Measurements from ENCODE around the gene ZC3H12D. TPM values are rescaled to one million over a fixed set of nuclear protein-coding genes. Genes with fewer than 3 reads are reported as not detected.

ZC3H12D gene
- total RNA-seq, 2 donors from 2014 or later = 0.47 to 1.6 TPM

GRCh38 chr6:149488815-149489214, 4.0 kb upstream of the ZC3H12D start:
- intact Hi-C loops (cut with DNase I) = no loop called here
- no peak for ATAC-seq
- DNase-seq = no peak

DNA sequence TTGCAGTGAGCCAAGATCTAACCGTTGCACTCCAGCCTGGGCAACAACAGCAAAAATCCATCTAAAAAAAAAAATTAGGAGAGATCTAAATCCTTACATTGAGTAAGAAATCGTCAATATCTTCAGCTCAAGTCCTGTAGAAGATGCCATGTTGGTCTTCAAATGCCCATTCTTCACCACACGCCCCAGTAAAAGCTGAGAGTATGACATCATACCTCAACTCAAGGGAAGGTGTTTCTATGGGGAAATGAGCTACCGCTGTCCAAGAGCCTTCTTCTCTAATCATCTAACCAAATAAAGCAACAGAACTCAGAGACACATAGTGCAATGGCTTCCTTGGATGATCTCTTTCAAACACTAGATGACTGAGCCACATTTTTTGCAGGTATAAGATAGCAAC, 2.5 kb upstream of the ZC3H12D start:
- no peak for ATAC-seq
- no peak for DNase-seq
- intact Hi-C loops (cut with DNase I) = no loop called here

GRCh38 chr6:149483849-149484655, 762 bp downstream of the ZC3H12D start:
- ATAC-seq = no peak
- intact Hi-C loops (cut with DNase I) = no loop called here
- DNase-seq = no peak

GRCh38 chr6:149483334-149483725, 1.5 kb downstream of the ZC3H12D start:
- intact Hi-C loops (cut with DNase I) = no loop called here
- ATAC-seq (peak in 1 of 2 donors; percentile 11), DNase-seq (no peak)

- DNase-seq (no peak), ATAC-seq (peak in 1 of 2 donors; percentile 40)
- intact Hi-C loops (cut with DNase I) = no loop called here
Observed at GRCh38 chr6:149482545-149483333, 2.1 kb downstream of the ZC3H12D start.

DNA sequence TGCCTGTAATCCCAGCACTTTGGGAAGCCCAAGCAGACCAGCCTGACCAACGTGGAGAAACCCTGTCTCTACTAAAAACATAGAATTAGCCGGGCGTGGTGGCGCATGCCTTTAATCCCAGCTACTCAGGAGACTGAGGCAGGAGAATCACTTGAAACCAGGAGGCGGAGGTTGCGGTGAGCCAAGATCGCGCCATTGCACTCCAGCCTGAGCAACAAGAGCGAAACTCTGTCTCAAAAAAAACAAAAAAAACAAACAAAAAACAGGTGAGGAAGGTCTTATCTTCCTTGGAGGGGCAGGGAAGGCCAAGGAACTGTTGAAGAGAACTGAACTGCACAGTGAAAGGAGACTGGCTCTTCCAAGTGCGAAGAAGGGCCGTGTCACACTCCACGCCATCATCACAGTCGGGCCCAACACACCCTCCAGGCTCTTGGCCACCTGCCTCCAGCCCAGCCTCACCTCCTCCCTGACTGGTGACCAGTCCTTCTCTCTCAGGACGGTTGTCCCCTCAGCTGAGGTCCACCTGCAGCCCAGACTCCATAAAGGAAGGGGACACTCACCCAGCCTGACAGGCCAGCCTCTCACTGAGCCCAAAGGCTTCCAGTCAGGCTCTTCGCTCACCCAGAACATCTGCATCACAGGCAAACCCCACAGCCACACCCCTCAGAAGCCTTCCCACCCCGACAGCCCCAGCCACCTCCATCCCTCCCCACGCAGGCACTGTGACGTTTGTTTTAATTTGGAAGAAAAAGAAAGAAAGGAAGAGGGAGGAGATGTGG, 4.1 kb downstream of the ZC3H12D start:
- ATAC-seq (no peak), DNase-seq (no peak)
- intact Hi-C loops (cut with DNase I) = no loop called here

DNA sequence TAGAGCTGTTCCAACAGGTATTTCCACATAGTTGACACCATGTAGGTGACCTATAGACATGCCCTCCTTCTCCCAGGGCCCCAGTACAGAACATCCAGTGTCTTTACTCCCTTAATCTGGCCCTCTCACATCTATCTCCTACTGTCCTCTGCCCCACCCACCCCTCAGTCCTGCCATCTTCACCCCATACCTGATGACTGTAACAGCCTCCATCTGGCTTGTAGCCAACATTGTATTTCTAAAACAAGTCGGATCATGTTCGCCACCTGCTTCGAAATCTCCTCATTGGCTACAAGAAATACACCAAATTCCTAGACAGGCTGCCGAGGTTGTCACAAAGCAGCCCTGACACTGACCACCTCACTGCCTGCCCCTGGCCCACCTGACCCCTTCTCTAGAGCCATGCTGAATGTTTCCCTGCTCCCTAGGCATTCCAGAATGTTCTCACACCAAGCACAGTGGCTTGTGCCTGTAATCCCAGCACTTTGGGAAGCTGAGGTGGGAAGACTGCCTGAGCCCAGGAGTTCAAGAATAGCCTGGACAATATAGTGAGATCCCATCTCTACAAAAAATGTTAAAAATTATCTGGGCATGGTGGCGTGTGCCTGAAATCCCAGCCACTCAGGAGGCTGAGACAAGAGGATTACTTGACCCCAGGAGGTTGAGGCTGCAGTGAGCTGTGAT, 6.0 kb downstream of the ZC3H12D start:
- intact Hi-C loops (cut with DNase I) = no loop called here
- ATAC-seq = no peak
- no peak for DNase-seq

- intact Hi-C loops (cut with DNase I) = no loop called here
Observed at GRCh38 chr6:149477544-149477943, 7.3 kb downstream of the ZC3H12D start.

GRCh38 chr6:149476789-149477455, 7.9 kb downstream of the ZC3H12D start:
- DNase-seq (no peak), ATAC-seq (no peak)
- intact Hi-C loops (cut with DNase I) = no loop called here

More at GRCh38 chr6:149477544-149477943, 7.3 kb downstream of the ZC3H12D start:
- DNase-seq (no peak), ATAC-seq (no peak)

DNA sequence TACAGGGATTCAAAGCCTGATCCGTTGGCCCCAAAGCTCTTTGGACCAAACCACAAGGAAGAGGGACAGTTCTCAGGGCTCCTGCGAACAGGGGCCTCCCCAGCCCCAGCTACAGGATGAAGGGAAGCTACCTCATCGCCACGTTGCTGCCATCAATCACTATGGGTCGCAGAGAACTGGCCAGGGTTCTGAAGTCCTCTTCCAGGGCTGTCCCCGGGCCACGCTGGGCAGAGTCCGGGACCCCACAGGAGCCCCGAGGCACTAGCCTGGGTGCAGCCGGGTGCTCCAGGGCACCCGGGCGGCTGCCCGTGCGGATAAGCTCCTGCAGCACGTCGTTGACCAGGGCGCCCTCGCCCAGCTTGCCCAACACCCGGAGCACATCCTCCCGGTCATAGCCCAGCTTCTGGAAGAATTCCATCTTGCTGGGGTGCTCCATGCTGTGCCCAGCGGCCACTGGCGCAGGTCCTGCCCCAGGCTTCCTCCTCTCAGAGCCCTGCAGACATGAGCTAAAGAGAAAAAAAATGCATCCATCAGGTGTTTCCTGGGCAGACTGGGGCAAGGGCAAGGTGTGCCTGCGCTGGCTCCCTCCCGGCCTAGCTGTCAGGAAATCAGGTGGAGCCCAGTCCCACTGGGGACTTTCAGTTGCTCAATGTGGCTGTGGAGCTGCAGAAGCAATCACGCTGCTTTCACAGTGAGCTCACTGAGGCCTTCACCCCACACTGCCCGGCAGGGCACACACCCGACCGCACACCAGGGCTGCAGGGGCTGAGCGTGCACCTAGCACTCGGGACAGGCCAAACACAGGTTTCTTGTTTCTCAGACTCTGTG, 10.5 kb downstream of the ZC3H12D start:
- ATAC-seq = peak in 1 of 2 donors; percentile 28

DNA sequence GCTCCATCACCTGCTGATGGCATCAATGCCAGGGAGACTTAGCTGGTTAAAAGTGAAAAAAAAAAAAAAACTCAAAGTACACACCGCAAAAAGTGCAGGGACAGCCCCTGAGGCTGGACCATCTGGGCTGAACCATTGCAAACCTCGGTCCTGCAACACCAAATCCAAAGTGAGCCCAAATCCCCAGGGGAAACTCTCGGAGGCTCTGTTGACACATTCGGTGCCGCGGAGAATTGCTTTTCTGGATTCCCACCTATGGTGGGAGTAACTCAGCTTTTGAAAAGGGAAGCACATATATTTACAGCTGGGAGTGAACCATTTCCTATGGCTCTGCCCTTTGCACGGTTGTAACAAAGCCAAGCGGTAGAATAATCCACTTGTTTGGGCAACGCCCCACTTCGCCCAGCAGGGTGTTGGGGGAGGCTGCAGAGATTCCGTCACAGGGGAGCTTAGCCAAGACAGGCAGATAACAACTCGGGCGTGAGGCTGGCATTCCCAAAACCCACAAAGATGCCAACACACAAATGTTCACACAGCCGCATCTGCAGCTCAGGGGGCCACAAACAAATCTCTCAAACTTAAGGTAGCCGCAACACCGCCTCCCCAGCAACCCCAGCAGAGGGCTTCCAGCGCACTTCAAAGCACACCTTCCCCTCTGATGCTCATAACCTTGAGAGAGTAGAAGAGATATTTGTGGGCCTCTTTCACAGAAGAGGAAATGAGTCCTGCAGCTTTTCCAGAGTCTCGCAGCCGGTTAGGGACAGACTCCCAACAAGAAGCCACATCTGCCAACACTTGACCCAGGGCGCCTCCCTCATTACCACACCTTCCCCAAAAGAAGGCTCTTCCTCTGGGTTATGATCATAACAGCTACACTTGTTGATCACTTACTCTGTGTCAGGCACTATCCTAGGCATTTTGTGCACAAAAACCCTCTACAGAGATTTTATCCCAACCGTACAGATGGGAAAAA, 11.4 kb downstream of the ZC3H12D start:
- ATAC-seq = peak; percentile 83 to 90
- intact Hi-C loops (cut with DNase I) = no loop called here

More for the DNA sequence above, 10.5 kb downstream of the ZC3H12D start:
- intact Hi-C loops (cut with DNase I) = no loop called here
- no peak for DNase-seq

DNA sequence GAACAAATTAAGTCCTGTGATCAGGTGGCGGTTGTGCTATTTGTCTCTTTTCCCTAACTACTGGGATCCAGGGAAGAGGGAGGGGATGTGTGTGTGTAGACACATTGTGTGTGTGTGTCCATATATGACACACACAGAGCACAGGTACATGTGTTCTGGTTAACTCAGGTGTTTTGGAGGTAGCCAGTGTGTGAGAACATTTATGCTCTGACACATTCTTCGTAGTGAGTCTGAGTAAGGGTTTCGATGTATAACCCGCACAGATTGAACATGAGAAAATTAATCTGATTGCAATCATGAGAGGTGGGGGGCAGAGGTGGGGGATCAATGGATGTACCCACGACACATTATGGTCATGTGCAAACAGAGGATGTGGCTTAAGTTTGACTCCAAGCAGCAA, 12.6 kb downstream of the ZC3H12D start:
- DNase-seq = no peak
- no peak for ATAC-seq

More for the DNA sequence above, 11.4 kb downstream of the ZC3H12D start:
- peak; percentile 55 for DNase-seq

GRCh38 chr6:149471801-149472200, 13.0 kb downstream of the ZC3H12D start:
- no peak for ATAC-seq
- intact Hi-C loops (cut with DNase I) = no loop called here
- no peak for DNase-seq

More for the DNA sequence above, 12.6 kb downstream of the ZC3H12D start:
- intact Hi-C loops (cut with DNase I) = no loop called here

DNA sequence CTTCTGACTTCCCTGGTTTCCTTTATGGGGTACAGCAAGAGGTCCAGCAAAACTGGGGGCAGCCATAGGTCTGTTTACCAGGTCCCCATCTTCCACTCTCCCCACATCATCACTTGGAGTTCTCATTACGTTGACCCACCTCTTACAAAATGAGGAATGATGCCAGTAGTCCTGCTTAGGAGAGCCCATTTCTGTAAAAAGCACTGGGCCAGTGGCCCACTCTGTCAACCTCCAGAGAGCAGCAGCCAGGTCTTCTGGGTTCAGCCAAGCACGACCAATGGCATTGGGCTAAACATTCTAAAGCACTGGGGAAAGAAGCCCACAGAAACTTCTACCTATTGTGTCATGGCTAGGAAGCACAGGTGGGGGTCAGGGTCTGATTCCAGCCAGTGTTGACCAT, 13.9 kb downstream of the ZC3H12D start:
- no peak for ATAC-seq
- intact Hi-C loops (cut with DNase I) = no loop called here
- DNase-seq = no peak

DNA sequence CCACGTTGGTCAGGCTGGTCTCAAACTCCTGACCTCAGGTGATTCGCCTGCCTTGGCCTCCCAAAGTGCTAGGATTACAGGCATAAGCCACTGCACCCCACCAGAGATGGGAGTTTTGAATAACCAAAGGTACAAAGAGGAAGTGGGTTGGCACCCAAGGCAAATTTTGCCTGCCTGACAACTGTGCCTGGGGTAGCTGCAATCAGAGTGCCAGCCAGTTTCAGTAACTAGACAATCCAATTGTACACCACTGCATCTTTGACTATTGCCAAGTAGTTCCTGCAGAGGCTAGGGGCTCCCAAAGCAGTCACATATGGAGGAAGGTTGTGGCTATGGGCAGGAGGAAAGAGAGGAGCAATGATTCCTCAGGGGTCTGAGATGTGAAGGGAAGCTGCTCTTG, 16.6 kb downstream of the ZC3H12D start:
- DNase-seq (no peak), ATAC-seq (no peak)
- intact Hi-C loops (cut with DNase I) = no loop called here

- ATAC-seq (no peak), DNase-seq (no peak)
- intact Hi-C loops (cut with DNase I) = no loop called here
Observed at GRCh38 chr6:149467265-149467664, 17.5 kb downstream of the ZC3H12D start.

DNA sequence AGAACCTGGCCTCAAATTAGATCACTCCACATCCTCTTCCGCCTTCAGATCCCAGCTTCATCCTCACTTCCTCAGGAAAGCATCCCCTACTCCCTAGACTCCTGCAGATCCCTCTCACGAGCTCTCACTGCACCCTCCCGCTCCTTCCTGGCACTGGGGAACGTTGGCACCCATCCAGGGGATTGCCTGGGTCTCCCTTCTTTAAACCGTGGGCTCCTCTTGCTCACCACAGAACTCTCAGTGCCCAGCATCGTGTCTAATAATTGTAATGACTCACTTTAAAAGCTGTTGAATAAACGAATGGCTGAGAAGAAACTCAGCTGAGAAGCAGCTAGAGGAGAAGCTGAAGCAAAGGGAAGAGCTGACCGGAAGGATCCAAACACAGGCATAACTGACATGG, 20.4 kb downstream of the ZC3H12D start:
- ATAC-seq (no peak), DNase-seq (no peak)
- intact Hi-C loops (cut with DNase I) = no loop called here
